DND-41 (cell line): ENCODE measurements around the gene ADGRE1.

Experiments
- ATAC-seq: fragments of 200-7000 bp; cut with Tn5 transposase; 3 replicates; pipeline ENCODE4 v1.9.1; 2021; ENCODE audit warnings: low read depth; ENCODE audit not compliant: insufficient read depth
- DNase-seq: peaks from one replicate; pipeline ENCODE4 v3.0.0-alpha.2; 2020
- H2AFZ ChIP-seq: 2 replicates; pipeline ENCODE4 v1.6.0; 2012; ENCODE audit warnings: low read depth, low read length
- H3K27ac ChIP-seq: 2 replicates; pipeline ENCODE4 v1.5.1; 2012; ENCODE audit warnings: low read length, inconsistent platforms
- H3K27me3 ChIP-seq: fragments of 200-600 bp; sonication (generic); 2 replicates; pipeline ENCODE4 v1.6.0; 2012; ENCODE audit warnings: low read length, mild to moderate bottlenecking, inconsistent platforms; ENCODE audit not compliant: insufficient read depth, poor library complexity
- H3K36me3 ChIP-seq: 2 replicates; pipeline ENCODE4 v1.5.1; 2012; ENCODE audit warnings: low read length, inconsistent platforms; ENCODE audit not compliant: insufficient read depth
- H3K4me1 ChIP-seq: 2 replicates; pipeline ENCODE4 v1.5.1; 2012; ENCODE audit warnings: mild to moderate bottlenecking, low read length; ENCODE audit not compliant: insufficient read depth
- H3K4me2 ChIP-seq: 2 replicates; pipeline ENCODE4 v1.6.0; 2012; ENCODE audit warnings: mild to moderate bottlenecking, moderate library complexity, low read length, inconsistent platforms; ENCODE audit not compliant: insufficient read depth
- H3K4me3 ChIP-seq, 2 experiments: fragments of 200-600 bp in 1 of 2; shearing (Covaris generic) in 1 of 2; 2 replicates each; pipeline ENCODE4 v1.5.1; 2012 to 2016; ENCODE audit warnings: inconsistent platforms in 2 of 2, low read length in 2 of 2, mild to moderate bottlenecking in 2 of 2, low read depth in 1 of 2, moderate library complexity in 1 of 2
- H3K79me2 ChIP-seq: 2 replicates; pipeline ENCODE4 v1.6.0; 2012; ENCODE audit warnings: low read length, inconsistent platforms; ENCODE audit not compliant: insufficient read depth
- H3K9ac ChIP-seq: 2 replicates; pipeline ENCODE4 v1.6.0; 2012; ENCODE audit warnings: low read depth, mild to moderate bottlenecking, inconsistent platforms, low read length, moderate library complexity
- H3K9me3 ChIP-seq: 2 replicates; pipeline ENCODE4 v1.5.1; 2012; ENCODE audit warnings: low read length, moderate library complexity, mild to moderate bottlenecking, inconsistent platforms; ENCODE audit not compliant: insufficient read depth, severe bottlenecking
- H4K20me1 ChIP-seq: 2 replicates; pipeline ENCODE4 v1.6.0; 2012; ENCODE audit warnings: low read length; ENCODE audit not compliant: insufficient read depth
- CTCF ChIP-seq: IDR thresholded peaks from 2 replicates; pipeline ENCODE4 v1.5.1; 2012; ENCODE audit warnings: borderline replicate concordance, low read length, moderate library complexity, mild to moderate bottlenecking; ENCODE audit not compliant: poor library complexity, severe bottlenecking; ENCODE audit errors: extremely low read depth
- EZH2 ChIP-seq: IDR thresholded peaks from 3 replicates; pipeline ENCODE4 v1.6.1; 2012; ENCODE audit warnings: borderline replicate concordance, low read depth, mild to moderate bottlenecking, moderate library complexity, low read length, inconsistent platforms; ENCODE audit not compliant: severe bottlenecking

ADGRE1 gene

DNA sequence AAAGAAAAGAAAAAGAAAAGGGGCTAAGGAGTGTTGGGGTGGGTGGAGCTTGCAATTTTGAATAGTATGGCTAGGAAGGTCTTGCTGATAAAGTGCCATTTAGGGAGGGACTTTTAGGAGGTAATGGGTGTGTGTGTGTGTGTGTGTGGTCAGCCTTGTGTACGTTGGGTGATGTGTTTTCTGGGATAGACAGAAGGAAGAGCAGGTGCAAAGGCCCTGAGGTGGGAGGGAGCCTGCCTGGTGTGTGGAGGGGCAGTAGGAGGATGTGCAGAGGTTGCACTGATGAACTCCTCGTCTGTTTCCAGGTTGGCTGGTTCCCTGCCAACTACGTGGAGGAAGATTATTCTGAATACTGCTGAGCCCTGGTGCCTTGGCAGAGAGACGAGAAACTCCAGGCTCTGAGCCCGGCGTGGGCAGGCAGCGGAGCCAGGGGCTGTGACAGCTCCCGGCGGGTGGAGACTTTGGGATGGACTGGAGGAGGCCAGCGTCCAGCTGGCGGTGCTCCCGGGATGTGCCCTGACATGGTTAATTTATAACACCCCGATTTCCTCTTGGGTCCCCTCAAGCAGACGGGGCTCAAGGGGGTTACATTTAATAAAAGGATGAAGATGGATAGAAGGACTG is 30.5 kb upstream of the ADGRE1 start:
- ATAC-seq (no peak), DNase-seq (no peak)
- Histone ChIP-seq H3K9me3 (no peaks in the 10 kb centered on the region), H4K20me1 (no peaks in the 10 kb centered on the region; the same call in 1 of the 2 replicates), H3K36me3 (peaks cover 41% of the 10 kb centered on the region), H3K4me2 (no peak overlapping the region), H3K9ac (no peak overlapping the region), H3K4me3 (no peak overlapping the region), H3K27ac (no peak overlapping the region), H3K79me2 (no peaks in the 10 kb centered on the region), H3K4me1 (no peaks in the 10 kb centered on the region), H2AFZ (no peak overlapping the region), H3K27me3 (no peaks in the 10 kb centered on the region)
- no peak for TF ChIP-seq CTCF
- TF ChIP-seq EZH2, result no peak

DNA sequence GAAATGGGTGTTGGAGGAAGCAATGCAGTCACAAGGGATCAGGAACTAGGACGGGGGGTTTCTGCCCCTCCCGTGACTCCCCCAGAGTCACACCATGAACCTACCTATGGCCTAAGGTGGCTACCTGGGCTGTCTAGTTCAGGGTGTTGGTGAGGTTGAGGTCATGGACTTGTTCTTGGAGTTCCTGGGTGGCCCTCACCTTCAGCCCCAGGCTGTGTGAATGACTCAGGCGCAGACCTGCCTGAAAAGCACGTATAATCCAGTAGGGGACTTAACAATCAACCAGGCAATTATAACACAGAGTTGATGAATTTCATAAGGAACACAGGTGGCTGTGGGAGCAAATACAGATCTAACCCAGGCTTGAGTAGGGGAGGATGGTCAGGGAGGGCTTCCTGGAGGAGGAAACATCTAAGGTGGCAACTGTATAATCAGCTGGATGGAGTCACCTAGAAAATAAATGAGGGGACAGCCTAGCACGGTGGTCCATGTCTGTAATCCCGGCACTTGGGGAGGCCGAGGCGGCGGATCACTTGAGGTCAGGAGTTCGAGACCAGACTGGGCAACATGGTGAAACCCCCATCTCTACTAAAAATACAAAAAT is 25.6 kb upstream of the ADGRE1 start:
- Histone ChIP-seq H3K36me3 (peaks cover 6% of the 10 kb centered on the region; the same call in 1 of the 2 replicates), H3K4me2 (no peak overlapping the region)

GRCh38 chr19:6862673-6863078 is 24.7 kb upstream of the ADGRE1 start:
- Histone ChIP-seq H3K79me2 (no peaks in the 10 kb centered on the region), H3K27me3 (no peaks in the 10 kb centered on the region), H4K20me1 (no peaks in the 10 kb centered on the region), H3K36me3 (no peaks in the 10 kb centered on the region), H3K27ac (peak overlapping the region; percentile 78), H3K4me2 (peak overlapping the region; percentile 63), H3K9ac (peak overlapping the region; percentile 46), H3K9me3 (no peaks in the 10 kb centered on the region), H3K4me1 (peaks cover 8% of the 10 kb centered on the region), H3K4me3 (peak overlapping the region in 1 of 2 experiments; percentile 53; a peak in 2 of 4 replicates), H2AFZ (peak overlapping the region; percentile 71)
- peak; percentile 86 for ATAC-seq
- peak; percentile 94 for DNase-seq
- peak; percentile 100 for TF ChIP-seq CTCF
- no peak for TF ChIP-seq EZH2

More for the DNA sequence above, 25.6 kb upstream of the ADGRE1 start:
- Histone ChIP-seq H3K4me1 (peaks cover 8% of the 10 kb centered on the region), H2AFZ (no peak overlapping the region), H3K27me3 (no peaks in the 10 kb centered on the region), H3K9me3 (no peaks in the 10 kb centered on the region), H4K20me1 (no peaks in the 10 kb centered on the region), H3K27ac (no peak overlapping the region), H3K9ac (no peak overlapping the region), H3K79me2 (no peaks in the 10 kb centered on the region), H3K4me3 (no peak overlapping the region)
- no peak for TF ChIP-seq CTCF
- no peak for TF ChIP-seq EZH2
- no peak for DNase-seq
- ATAC-seq, result no peak
